CD4-positive, alpha-beta T cell (primary cell): ENCODE data around the gene ZNF431. TPM values are rescaled to one million over a fixed set of nuclear protein-coding genes. Genes with fewer than 3 reads are reported as not detected.

Source experiments
- ATAC-seq: fragments of 200-7000 bp; cut with Tn5 transposase; one replicate; pipeline ENCODE4 v1.10.0; 2022; ENCODE audit warnings: mild to moderate bottlenecking; ENCODE audit not compliant: poor library complexity
- CTCF ChIA-PET: fragments of 350-600 bp; sonication (Branson Sonifier 250); formaldehyde crosslinking; loops from one replicate; lab custom pipeline; 2021; ENCODE audit warnings: antibody characterized with exemption, inconsistent platforms; lab: Charles Lee
- POLR2A ChIA-PET: fragments of 350-600 bp; sonication (Branson Sonifier 250); formaldehyde crosslinking; loops from one replicate; lab custom pipeline; 2021; ENCODE audit warnings: antibody characterized with exemption, inconsistent platforms; lab: Charles Lee
- DNase-seq, 14 experiments: peaks; one replicate each; pipeline ENCODE4 v3.0.0-alpha.2; 2013 to 2020; ENCODE audit warnings: mixed read lengths in 2 of 14
- H3K27ac ChIP-seq, 2 donors: one replicate each; pipeline versions ENCODE4 v1.5.1 to v1.7.0; 2013; ENCODE audit warnings: low read length in 2 of 2, low read depth in 1 of 2, mild to moderate bottlenecking in 1 of 2
- H3K27me3 ChIP-seq, 2 experiments: 1 replicate in 1 of 2; 2 replicates in 1 of 2; pipeline versions ENCODE4 v1.6.1 to v1.7.0; 2013; ENCODE audit warnings: low read length in 2 of 2, control low read depth in 1 of 2, mild to moderate bottlenecking in 1 of 2, moderate library complexity in 1 of 2; ENCODE audit not compliant: insufficient read depth in 2 of 2, control insufficient read depth in 1 of 2
- H3K36me3 ChIP-seq: one replicate; pipeline ENCODE4 v1.6.1; 2013; ENCODE audit warnings: low read length, control low read depth; ENCODE audit not compliant: insufficient read depth
- H3K4me1 ChIP-seq: one replicate; pipeline ENCODE4 v1.6.1; 2013; ENCODE audit warnings: low read length, control low read depth; ENCODE audit not compliant: insufficient read depth
- H3K4me3 ChIP-seq: one replicate; pipeline ENCODE4 v1.5.1; 2013; ENCODE audit warnings: mild to moderate bottlenecking, low read length, moderate library complexity
- H3K9me3 ChIP-seq, 2 experiments: 1 replicate in 1 of 2; 2 replicates in 1 of 2; pipeline versions ENCODE4 v1.6.1 to v1.7.0; 2013; ENCODE audit warnings: low read length in 2 of 2, mild to moderate bottlenecking in 2 of 2, control low read depth in 1 of 2, moderate library complexity in 1 of 2; ENCODE audit not compliant: control insufficient read depth in 1 of 2, insufficient read depth in 1 of 2
- H3K27ac Mint-ChIP-seq: one replicate; pipeline ENCODE4 v1.8.0; 2020; ENCODE audit warnings: mixed read lengths
- H3K27me3 Mint-ChIP-seq: one replicate; pipeline ENCODE4 v1.8.0; 2021; ENCODE audit warnings: mixed read lengths
- H3K36me3 Mint-ChIP-seq: one replicate; pipeline ENCODE4 v1.8.0; 2021; ENCODE audit warnings: low read depth, mixed read lengths
- H3K4me1 Mint-ChIP-seq: one replicate; pipeline ENCODE4 v1.8.0; 2021; ENCODE audit warnings: low read depth, mixed read lengths
- H3K4me3 Mint-ChIP-seq: one replicate; pipeline ENCODE4 v1.8.0; 2020; ENCODE audit warnings: mild to moderate bottlenecking, mixed read lengths
- H3K9me3 Mint-ChIP-seq: one replicate; pipeline ENCODE4 v1.8.0; 2020; ENCODE audit warnings: mixed read lengths
- CTCF ChIP-seq: fragments of 200-600 bp; IDR thresholded peaks from one replicate; pipeline ENCODE4 v1.8.0; 2022; ENCODE audit warnings: antibody characterized with exemption, mild to moderate bottlenecking
- intact Hi-C, 2 experiments: fragments of 100-400 bp; cut with DNase I in 1 of 2; cut with micrococcal nuclease in 1 of 2; formaldehyde crosslinking; loops; one replicate each; pipeline versions ENCODE4 v1.15.1 to v1.9.0; 2023 to 2025; cut with DNase I, micrococcal nuclease
- total RNA-seq, 174 experiments: library from RNA in 2 of 174; stranded (reverse) in 2 of 174; gene quantifications; one replicate each; pipeline ENCODE4 v1.2.3 and lab custom pipeline; 2021 to 2026

Gene ZNF431
- total RNA-seq, 2 experiments from 2014 or later: 24.6 to 25.9 TPM

DNA sequence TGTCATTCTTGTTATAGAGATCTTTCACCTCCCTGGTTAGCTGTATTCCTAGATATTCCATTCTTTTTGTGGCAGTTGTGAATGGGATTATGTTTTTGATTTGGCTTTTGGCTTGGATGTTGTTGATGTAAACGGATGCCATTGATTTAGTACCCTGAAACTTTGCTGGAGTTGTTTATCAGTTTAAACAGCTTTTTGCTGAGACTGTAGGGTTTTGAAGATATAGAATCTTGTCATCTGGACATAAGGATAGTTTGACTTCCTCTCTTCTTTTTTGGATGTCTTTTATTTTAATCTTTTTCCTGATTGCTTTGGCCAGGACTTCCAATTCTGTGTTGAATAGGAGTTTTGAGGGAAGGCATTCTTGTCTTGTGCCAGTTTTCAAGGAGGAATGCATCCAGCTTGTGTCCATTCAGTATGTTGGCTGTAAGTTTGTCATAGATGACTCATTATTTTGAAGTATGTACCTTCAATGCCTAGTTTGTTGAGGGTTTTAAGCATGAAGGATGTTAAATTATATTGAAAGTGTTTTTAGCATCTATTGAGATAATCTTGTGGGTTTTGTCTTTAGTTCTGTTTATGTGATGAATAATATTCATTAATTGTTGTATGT, 16.8 kb downstream of the ZNF431 start:
- Mint-ChIP-seq H3K4me3 (no peak overlapping the region), H3K4me1 (peaks cover 34% of the 10 kb centered on the region), H3K9me3 (no peaks in the 10 kb centered on the region), H3K27ac (no peak overlapping the region), H3K36me3 (peaks cover 84% of the 10 kb centered on the region), H3K27me3 (no peaks in the 10 kb centered on the region)
- no peak overlapping the region for H3K4me3 ChIP-seq
- ChIA-PET CTCF (no interaction called here), POLR2A (no interaction called here)
- DNase-seq: no peak
- H3K27me3 ChIP-seq: no peaks in the 10 kb centered on the region
- TF ChIP-seq CTCF: no peak
- no peak for ATAC-seq
- intact Hi-C loops: no loop called here
- H3K27ac ChIP-seq: no peak overlapping the region
- H3K9me3 ChIP-seq: peaks cover 0 to 19% of the 10 kb centered on the region in 2 experiments
- H3K36me3 ChIP-seq: peaks cover 41% of the 10 kb centered on the region
- no peaks in the 10 kb centered on the region for H3K4me1 ChIP-seq

GRCh38 chr19:21164541-21164940, 22.7 kb downstream of the ZNF431 start:
- H3K9me3 Mint-ChIP-seq: no peaks in the 10 kb centered on the region
- Histone ChIP-seq H3K4me1 (no peaks in the 10 kb centered on the region), H3K36me3 (peaks cover 51% of the 10 kb centered on the region), H3K9me3 (no peaks in the 10 kb centered on the region), H3K27ac (no peak overlapping the region), H3K27me3 (no peaks in the 10 kb centered on the region), H3K4me3 (no peak overlapping the region)
- TF ChIP-seq CTCF: no peak
- intact Hi-C loops: no loop called here
- H3K36me3 Mint-ChIP-seq: peaks cover 91% of the 10 kb centered on the region
- H3K4me3 Mint-ChIP-seq: no peak overlapping the region
- no peaks in the 10 kb centered on the region for H3K27me3 Mint-ChIP-seq
- peaks cover 24% of the 10 kb centered on the region for H3K4me1 Mint-ChIP-seq
- DNase-seq: no peak
- CTCF ChIA-PET: no interaction called here
- no peak for ATAC-seq
- POLR2A ChIA-PET: interaction anchor here (0.6 kb wide), 1 partner anchor 878 kb away, joined by 3 read pairs; no protein-coding TSS in a partner anchor
- peak overlapping the region; percentile 44 for H3K27ac Mint-ChIP-seq

- ChIA-PET CTCF (no interaction called here), POLR2A (no interaction called here)
- no peak overlapping the region for H3K4me3 Mint-ChIP-seq
- H3K9me3 ChIP-seq: peaks cover 0 to 3% of the 10 kb centered on the region in 2 experiments
- DNase-seq (no peak), ATAC-seq (no peak)
- H3K36me3 ChIP-seq: peaks cover 59% of the 10 kb centered on the region
- H3K4me3 ChIP-seq: no peak overlapping the region
- H3K27me3 Mint-ChIP-seq: no peaks in the 10 kb centered on the region
- H3K9me3 Mint-ChIP-seq: no peaks in the 10 kb centered on the region
- peaks cover 92% of the 10 kb centered on the region for H3K36me3 Mint-ChIP-seq
- no peak overlapping the region for H3K27ac ChIP-seq
- intact Hi-C loops: no loop called here
- H3K27ac Mint-ChIP-seq: no peak overlapping the region
- no peaks in the 10 kb centered on the region for H3K4me1 ChIP-seq
- no peak for TF ChIP-seq CTCF
- no peaks in the 10 kb centered on the region for H3K27me3 ChIP-seq
- peaks cover 13% of the 10 kb centered on the region for H3K4me1 Mint-ChIP-seq
These were observed 24.6 kb downstream of the ZNF431 start for GRCh38 chr19:21166436-21166835.
